Activated CD4-positive, alpha-beta memory T cell treated with anti-CD3 and anti-CD28 coated beads, Interleukin-2, amount 10 ng/mL, durations not matched to agents 7 days and 5 days (primary cell): ENCODE results near the gene POLH. TPM values are rescaled to one million over a fixed set of nuclear protein-coding genes. Genes with fewer than 3 reads are reported as not detected.

ENCODE experiments used
- total RNA-seq, 2 experiments: library from RNA; stranded (reverse); gene quantifications; one replicate each; pipeline ENCODE4 v1.2.3, GENCODE V29; 2021

The POLH gene
- total RNA-seq, 2 experiments from 2014 or later: 74.6 to 75.5 TPM

Other genes starting within 250 kb of the POLH start
- 10 to 100 TPM; 16.2 to 16.9 TPM for gene ZNF318, start 206.5 kb upstream of the POLH start, total RNA-seq
- gene ABCC10, start 148.6 kb upstream of the POLH start, total RNA-seq: 10 to 100 TPM; 46.8 to 49.8 TPM
- under 1 TPM; 0.18 to 0.50 TPM for gene DLK2, start 120.6 kb upstream of the POLH start, total RNA-seq
- 10 to 100 TPM; 34.7 to 36.6 TPM for gene TJAP1, start 98.6 kb upstream of the POLH start, total RNA-seq
- under 1 TPM; 0.23 to 0.25 TPM for gene LRRC73, start 65.8 kb upstream of the POLH start, total RNA-seq
- 10 to 100 TPM; 71.5 to 77.4 TPM for gene YIPF3, start 59.3 kb upstream of the POLH start, total RNA-seq
- 10 to 100 TPM; 24.1 to 24.3 TPM for gene POLR1C, start 59.1 kb upstream of the POLH start, total RNA-seq
- 10 to 100 TPM; 62.5 to 78.5 TPM for gene XPO5, start 147 bp upstream of the POLH start, total RNA-seq
- 100 to 1,000 TPM; 107 to 112 TPM for gene GTPBP2, start 53.1 kb downstream of the POLH start, total RNA-seq
- gene MAD2L1BP, start 59.7 kb downstream of the POLH start, total RNA-seq: 10 to 100 TPM; 40.4 to 41.8 TPM
- gene RSPH9, start 68.9 kb downstream of the POLH start, total RNA-seq: not detected
- gene MRPS18A, start 111.6 kb downstream of the POLH start, total RNA-seq: 10 to 100 TPM; 38.5 to 40.5 TPM
- gene VEGFA, start 194.0 kb downstream of the POLH start, total RNA-seq: 10 to 100 TPM; 48.1 to 49.5 TPM